Fibroblast of skin of right biceps (primary cell): ENCODE data around the gene TBX15.

ENCODE experiments used
- DNase-seq: peaks from one replicate; pipeline ENCODE4 v3.0.0-alpha.2; 2013

TBX15 gene

DNA sequence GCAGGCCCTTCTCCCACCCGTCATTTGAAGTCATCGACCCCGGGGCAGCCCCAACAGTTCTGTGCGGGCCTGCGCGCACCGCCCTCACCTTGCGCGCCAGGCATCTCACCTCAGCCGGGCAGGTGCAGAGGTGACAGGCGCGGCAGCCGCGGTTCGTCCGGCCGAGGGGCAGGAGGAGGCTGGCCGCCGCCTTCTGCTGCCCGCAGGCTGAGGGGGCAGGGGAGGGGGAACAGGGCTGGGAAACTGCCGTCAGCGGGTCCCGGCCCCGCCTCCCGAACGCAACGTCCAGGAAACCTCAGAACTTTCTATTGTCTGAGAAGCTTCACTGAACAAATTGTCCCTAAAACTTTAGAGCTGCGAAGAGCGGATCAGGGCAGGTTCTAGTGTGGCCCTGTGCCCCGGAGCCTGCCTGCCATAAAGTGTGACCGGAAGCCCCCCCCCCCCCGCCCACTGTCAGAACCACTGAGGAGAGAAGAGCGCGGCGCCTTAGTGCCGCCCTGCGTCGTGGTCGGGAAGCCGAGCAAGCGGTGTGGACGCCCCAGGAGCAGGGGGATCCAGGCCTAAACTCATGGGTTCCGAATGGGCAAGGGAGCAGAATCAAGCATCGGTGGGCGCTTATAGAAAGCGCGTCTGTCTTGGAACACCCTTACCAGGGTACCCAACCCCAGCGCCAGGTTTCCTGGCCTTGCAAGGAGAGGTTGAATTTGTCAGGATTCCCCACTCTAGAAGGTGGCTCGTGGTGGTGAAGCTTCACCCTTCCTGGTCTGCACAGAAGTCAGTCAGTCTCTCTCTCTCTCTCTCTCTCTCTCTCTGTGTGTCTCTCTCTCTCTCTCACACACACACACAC, 13.3 kb upstream of the TBX15 start:
- no peak for DNase-seq

DNA sequence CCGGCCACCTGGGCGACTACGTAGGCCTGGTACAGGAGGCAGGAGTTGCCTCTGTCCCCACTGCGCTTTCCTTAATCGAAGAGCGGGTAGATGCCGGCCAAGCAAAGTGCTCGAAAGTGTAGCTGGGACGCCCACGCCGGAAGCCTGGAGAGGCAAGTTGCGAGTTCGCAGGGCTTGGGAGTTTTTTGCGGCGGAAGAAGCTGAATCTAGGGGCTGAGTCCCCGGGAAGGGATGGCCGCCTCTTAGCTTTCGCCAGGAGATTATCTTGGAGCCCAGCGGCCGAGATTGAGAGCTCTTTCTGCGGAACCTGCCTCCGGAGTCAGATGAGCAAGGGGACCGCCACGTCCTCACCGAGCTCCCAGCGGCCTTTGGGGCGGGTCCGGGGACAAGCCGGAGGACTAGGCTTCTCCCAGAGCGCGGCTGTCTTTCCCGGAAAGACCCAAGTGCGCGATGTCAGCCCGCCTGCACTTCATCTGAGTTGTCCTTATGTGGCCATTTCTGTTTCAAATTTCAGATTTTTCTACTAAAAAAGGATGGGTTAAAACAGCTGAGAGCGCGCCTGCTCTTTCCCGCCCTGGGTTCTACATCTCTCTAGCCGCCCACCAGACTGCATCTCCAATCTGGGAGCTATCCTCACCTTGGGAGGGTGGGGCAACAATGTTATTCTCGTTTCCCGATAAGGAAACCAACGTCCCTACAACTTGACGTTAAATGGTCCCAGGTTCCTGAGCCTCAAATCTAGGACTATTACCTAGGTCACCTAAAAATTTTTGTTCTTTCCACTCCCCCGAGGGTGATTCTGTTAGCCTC, 12.4 kb upstream of the TBX15 start:
- DNase-seq, result peak; percentile 59

DNA sequence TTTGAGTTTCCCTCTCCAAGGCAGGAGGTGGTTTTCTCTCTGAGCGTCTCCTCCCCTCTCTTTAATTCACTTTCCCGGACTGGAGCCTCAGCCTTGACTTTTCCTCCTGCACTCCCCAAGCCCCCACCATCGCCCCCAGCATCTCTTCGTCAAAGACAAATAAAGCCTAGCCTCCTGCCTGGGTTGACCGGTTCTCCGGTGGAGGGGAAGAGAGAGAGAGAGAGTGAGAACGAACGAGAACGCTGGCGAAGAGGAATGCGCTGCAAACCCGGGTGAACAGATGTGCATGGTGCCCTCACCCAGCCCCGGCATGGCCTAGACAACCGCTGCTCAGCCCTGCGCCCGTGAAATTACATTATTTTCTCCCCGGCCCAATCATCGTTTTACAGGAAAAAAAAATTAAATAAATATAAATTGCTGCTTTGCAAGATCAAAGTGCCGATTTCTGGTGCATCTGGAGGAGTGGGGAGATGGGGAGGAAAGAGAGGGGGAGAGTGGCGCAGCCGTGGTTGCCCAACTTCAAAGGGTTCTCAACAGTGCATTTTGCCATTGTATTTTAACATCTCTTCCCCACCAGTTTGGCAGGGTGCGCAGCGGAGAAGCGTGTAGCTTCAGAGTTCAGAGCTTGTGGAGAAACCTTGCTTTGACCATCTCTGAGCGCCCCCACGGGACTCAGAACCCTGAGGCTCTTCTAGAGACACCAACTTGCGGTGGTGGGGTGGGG, 11.4 kb upstream of the TBX15 start:
- no peak for DNase-seq

DNA sequence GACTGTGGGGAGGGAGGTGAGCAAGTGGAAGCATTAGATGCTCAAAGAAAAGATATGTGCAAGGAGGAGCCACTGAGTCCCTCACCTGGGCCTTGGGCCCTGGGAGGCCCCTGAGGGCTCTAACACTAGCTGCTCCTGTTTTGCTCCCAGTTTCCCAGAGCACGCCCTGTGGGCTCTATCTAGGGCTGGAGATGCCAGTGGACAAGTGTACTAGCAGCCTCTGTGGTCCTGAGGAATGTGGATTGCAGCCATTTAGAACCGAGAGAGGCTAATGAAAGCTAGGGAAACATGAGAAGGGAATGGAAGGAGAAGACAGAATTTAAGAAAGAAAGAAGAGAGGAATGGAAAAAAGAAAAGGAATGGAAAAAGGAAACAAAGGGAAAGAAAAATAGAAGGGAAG, 10.0 kb upstream of the TBX15 start:
- DNase-seq, result no peak

DNA sequence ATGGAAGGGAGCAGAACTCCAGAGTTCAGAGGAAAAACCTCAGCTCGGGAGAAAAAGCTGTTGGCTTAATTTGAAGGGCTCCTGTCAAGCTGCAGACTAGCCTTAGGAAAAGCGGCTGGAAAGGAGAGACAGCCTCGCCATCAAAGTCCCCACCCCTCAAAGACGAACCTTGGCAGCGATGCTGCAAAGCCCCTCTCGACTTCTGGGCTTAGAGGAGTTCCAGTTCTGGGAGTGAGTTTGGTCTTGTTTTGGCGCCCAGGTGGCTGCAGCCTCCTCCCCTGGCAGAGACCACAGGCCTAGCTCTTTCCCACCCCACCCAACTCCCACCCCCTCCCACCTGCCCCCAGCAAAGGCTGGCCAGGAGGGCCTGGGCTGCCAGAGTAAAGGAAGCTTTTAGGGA, 9.1 kb upstream of the TBX15 start:
- no peak for DNase-seq

DNA sequence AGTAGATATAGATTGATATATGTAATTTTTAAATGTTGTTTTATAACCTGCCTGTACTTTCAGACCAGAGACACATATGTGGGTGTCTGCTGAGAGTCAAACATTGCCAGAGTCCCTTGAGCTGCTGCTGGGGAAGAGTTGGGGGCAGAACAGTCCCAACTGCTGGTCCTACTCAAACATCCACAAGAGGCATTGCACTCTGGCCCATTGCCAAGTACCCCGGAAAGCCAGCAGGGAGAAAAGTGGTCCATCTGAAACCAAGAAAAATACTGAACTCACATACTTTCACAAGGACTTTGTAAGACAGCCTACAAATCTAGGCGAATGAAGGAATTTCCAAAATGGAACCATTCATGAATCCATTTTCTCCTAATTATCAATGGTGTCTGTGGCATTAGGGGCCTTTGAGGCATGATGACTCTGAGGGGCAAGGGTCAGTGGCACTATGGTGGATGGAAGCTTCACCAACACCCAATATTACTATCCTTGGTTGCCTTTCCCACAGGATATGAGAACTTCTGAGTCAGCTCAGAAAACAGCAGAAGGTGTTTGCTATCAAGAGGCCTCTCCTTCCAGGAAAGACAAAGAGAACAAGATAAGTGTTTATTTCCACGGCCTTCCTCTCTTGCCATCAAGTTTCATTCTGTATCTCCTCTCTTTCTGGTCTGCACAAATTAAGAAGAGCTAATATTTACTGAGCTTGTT, 7.3 kb upstream of the TBX15 start:
- no peak for DNase-seq

DNA sequence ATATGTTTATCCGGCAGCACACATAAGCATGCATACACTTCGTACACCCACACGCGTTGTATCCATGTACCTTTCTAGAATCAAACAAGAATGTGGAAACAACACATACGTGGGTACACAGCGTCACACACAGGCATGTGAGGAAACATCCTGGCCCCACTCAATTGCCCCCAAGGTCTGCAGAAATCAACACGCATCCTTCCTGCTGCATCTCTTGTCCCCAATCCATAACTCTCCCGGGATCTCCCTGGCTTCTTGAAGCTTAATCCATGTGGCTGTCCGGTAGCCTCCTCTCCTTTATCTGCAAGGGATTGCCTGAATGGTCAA, 5.5 kb upstream of the TBX15 start:
- no peak for DNase-seq

DNA sequence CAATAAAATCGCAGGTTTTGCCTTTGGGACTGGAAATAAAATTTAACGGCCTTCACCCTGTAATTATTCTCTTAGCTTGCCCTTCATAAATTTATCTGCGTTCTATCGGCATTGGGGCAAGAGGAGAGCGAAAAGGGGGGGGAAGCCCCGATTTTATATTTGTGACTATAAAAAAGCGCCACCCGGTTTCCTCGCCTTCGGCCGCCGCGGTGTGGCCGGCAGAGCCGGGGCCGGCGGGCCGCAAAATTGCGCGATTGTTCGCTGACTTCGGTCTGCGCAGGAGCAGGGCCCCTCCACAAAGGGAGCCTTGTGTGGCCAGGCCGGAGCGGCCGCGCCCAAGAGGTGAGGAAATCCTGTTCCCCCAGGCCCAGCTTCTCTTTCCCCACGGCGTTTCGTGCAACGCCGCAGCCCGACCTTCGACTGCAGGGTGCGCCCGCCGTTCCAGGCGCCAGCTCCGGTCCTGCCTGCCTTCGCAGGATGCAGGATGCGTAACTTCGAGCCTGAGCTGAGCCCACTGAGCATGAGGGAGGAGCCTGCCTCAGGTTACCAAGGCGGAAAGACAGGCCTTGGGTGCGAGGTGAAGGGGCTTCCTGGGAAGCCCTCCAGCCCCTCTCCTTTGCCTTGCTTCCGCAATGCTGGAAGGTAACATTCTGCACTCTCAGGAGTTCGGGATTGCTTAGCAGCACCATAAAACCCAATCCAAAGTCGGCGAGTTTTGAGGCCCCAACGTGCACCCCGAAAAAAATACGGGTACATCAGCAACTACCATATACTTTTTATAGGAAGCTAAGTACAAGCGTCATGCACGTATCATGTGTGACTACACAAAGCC, 4.9 kb upstream of the TBX15 start:
- DNase-seq, result no peak

DNA sequence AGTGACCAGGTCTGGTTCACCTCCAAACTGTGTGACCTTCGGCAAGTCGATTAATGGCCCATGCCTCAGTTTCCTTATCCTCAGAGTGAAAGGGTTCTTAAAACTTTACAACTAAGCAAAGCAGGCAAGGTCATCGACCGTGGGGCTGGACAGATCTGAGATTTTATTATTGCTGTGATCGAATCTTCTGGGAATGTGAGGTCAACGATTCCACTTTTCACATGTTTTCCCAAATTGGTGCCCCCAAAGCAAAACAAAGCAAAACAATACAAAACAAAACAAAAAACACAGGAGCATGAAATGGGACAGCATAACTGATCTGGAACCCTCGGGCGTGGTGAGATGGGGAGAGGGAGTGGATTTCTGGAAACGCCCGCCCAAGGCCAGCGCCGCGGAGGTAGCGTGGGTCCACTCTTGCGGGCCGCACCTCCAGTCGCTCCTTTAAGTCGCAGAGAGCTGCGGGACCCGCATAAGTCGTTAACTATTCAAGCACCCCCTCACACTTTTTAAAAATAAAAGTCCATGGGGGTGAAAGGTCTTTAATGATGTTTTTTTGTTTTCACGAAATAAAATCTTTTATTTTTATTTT, 4.2 kb upstream of the TBX15 start:
- no peak for DNase-seq

- no peak for DNase-seq
Observed at GRCh38 chr1:118991448-118991847, 3.3 kb upstream of the TBX15 start.

- peak; percentile 90 for DNase-seq
Observed at GRCh38 chr1:118990513-118991152, 2.5 kb upstream of the TBX15 start.

- DNase-seq, result peak; percentile 95
Observed at GRCh38 chr1:118989878-118990378, 1.8 kb upstream of the TBX15 start.

- DNase-seq, result peak; percentile 72
Observed at GRCh38 chr1:118989006-118989815, 1.1 kb upstream of the TBX15 start.

DNA sequence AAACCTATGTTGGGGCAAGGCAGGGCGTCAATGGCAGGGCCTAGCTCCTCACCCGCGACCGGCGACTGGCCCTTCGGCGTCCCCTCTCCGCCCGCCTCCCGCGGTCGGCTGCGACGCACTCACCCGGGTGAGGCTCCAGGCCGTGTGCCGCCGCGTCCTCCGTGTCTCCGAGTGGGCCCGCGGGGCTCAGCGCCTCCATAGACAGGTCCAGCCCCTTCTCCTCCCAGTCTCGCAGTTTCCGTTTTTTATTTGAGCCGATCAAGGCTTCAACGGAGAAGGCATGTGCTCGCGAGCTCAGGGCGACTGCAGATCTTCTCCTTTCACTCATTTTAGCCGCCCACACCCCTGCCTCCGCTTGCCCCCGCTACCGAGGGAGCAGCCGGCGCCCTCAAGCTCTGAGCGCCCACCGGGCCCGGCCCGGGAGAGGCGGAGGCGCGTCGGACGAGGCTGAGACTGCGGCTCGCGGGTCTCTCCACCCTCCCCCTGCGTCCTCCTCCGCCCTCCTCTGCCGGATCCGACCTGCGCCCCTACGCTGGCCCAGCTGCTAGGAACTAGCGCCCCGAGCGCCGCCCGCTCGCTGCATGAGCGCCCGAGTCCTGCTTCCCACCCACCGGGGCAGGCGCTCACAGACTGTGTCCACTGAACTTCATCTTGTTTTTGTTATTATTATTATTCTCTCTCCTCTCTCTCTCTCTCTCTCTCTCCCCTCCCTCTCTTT, 516 bp downstream of the TBX15 start:
- no peak for DNase-seq

GRCh38 chr1:118986555-118987467, 1.3 kb downstream of the TBX15 start:
- DNase-seq, result no peak

GRCh38 chr1:118985640-118986554, 2.2 kb downstream of the TBX15 start:
- peak; percentile 74 for DNase-seq
